Measurements from ENCODE around the gene CITED1.

- no peak for TF ChIP-seq CTCF (conservative IDR thresholded peaks at IDR 0.05 in 1 of 2, IDR thresholded peaks at IDR 0.05 in 1 of 2; ENCODE audit: extremely low read depth in 1 of 2, insufficient read depth in 1 of 2, low read depth in 1 of 2, low read length in 2 of 2)
- no peak for TF ChIP-seq EZH2 (IDR thresholded peaks at IDR 0.05; ENCODE audit: borderline replicate concordance, low read length)
Measured at GRCh38 chrX:72255445-72255844, 50.3 kb downstream of the CITED1 start.
